Measurements from ENCODE around the gene FEZF2. TPM values are rescaled to one million over a fixed set of nuclear protein-coding genes. Genes with fewer than 3 reads are reported as not detected.

FEZF2 gene
- total and polyA plus RNA-seq, 8 donors, result not detected

DNA sequence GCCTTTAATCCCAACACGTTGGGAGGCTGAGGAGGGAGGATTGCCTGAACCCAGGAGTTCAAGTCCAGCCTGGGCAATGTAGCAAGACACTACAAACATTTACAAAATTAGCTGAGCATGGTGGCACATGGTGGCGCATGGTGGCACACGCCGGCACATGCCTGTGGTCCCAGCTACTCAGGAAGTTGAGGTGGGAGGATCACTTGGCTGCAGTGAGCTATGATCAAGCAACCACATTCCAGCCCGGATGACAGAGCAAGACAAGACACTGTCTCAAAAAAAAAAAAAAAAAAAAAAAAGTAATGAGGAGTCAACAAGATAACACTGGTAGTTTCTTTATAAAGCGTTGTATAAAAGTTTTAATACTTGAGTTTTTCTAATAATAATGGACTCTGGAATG lies 10.1 kb downstream of the FEZF2 start:
- H3K4me1 ChIP-seq, result peaks cover 0 to 6% (median 2%) of the 10 kb centered on the region in 4 donors
- H3K9me3 ChIP-seq, result no peaks in the 10 kb centered on the region
- DNase-seq, result no peak
- no peak overlapping the region for H3K27ac ChIP-seq
- H3K4me3 ChIP-seq, result no peak overlapping the region
- H3K36me3 ChIP-seq, result no peaks in the 10 kb centered on the region
- intact Hi-C loops (cut with DNase I; ENCODE audit: low total_unique reads), result no loop called here
- WGBS, 5 donors, result 85 to 87% (median 85%) methylated on average over 6 of the region's 6 CpGs
- H3K27me3 ChIP-seq, result peaks cover 1 to 68% (median 33%) of the 10 kb centered on the region in 3 donors
- TF ChIP-seq EP300 (IDR thresholded peaks at IDR 0.05) (no peak), POLR2AphosphoS5 (IDR thresholded peaks at IDR 0.05) (no peak), POLR2A (IDR thresholded peaks at IDR 0.05) (no peak)
- TF ChIP-seq, protein P1, sequence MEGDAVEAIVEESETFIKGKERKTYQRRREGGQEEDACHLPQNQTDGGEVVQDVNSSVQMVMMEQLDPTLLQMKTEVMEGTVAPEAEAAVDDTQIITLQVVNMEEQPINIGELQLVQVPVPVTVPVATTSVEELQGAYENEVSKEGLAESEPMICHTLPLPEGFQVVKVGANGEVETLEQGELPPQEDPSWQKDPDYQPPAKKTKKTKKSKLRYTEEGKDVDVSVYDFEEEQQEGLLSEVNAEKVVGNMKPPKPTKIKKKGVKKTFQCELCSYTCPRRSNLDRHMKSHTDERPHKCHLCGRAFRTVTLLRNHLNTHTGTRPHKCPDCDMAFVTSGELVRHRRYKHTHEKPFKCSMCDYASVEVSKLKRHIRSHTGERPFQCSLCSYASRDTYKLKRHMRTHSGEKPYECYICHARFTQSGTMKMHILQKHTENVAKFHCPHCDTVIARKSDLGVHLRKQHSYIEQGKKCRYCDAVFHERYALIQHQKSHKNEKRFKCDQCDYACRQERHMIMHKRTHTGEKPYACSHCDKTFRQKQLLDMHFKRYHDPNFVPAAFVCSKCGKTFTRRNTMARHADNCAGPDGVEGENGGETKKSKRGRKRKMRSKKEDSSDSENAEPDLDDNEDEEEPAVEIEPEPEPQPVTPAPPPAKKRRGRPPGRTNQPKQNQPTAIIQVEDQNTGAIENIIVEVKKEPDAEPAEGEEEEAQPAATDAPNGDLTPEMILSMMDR (IDR thresholded peaks at IDR 0.05), result no peak

DNA sequence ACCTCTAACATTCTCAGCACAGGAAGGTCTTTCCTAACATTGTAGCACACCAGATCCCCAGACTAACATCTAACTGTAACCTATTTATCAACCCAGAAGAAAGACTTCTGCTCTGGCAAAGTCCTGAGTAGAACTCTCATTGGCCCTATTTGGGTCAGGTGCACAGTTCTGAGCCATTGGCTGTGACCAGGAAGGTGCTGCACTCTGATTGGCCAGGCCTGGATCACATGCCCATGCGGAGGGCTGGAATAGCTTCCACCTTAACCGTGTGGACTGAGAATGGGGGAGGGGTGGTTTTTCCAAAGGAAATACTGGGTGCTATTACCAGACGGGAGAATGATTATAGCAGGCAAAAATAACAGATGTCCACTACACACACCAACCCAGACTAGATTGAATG lies 11.5 kb downstream of the FEZF2 start:
- WGBS, 5 donors, result 57 to 73% (median 66%) methylated on average over 3 of the region's 3 CpGs
- H3K4me3 ChIP-seq, result no peak overlapping the region
- TF ChIP-seq, protein P1 (IDR thresholded peaks at IDR 0.05), result no peak
- TF ChIP-seq POLR2A (IDR thresholded peaks at IDR 0.05), result no peak
- TF ChIP-seq EP300 (IDR thresholded peaks at IDR 0.05), result no peak
- no peak for DNase-seq
- no peaks in the 10 kb centered on the region for H3K4me1 ChIP-seq
- no peaks in the 10 kb centered on the region for H3K36me3 ChIP-seq
- H3K9me3 ChIP-seq, result no peaks in the 10 kb centered on the region
- no peak overlapping the region for H3K27ac ChIP-seq
- peaks cover 0 to 54% (median 18%) of the 10 kb centered on the region in 3 donors for H3K27me3 ChIP-seq
- intact Hi-C loops (cut with DNase I; ENCODE audit: low total_unique reads), result no loop called here

DNA sequence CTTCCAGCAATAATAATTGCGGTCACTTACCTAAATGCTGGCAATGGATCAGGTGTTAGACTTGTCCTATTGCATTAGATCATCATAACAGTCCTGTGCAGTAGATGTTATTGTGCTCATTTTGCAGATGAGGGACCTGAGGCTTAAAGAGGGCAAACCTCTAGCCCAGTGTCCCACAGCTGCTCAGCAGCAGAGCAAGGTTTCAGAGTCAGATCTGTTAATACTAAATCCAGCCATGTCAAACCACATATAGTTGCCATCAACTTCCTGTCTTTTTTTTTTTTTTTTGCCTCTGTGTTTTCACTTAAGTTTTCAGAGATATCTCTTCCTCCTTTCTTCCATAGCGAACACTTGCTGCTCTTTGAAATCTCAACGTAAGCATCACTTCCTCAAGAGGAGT lies 12.1 kb downstream of the FEZF2 start:
- Histone ChIP-seq H3K27ac (no peak overlapping the region), H3K4me3 (no peak overlapping the region), H3K36me3 (no peaks in the 10 kb centered on the region), H3K9me3 (no peaks in the 10 kb centered on the region), H3K27me3 (peaks cover 0 to 50% (median 13%) of the 10 kb centered on the region in 3 donors), H3K4me1 (no peaks in the 10 kb centered on the region)
- no peak for DNase-seq
- 87 to 91% (median 88%) methylated on average over 3 of the region's 3 CpGs for WGBS, 5 donors
- TF ChIP-seq POLR2A (IDR thresholded peaks at IDR 0.05) (no peak), EP300 (IDR thresholded peaks at IDR 0.05) (no peak), POLR2AphosphoS5 (IDR thresholded peaks at IDR 0.05) (no peak)
- TF ChIP-seq, protein P1 (IDR thresholded peaks at IDR 0.05), result no peak
- intact Hi-C loops (cut with DNase I; ENCODE audit: low total_unique reads), result no loop called here

- WGBS, 5 donors, result 76 to 92% (median 85%) methylated on average over 4 of the region's 4 CpGs
- no peak overlapping the region for H3K4me3 ChIP-seq
- H3K27ac ChIP-seq, result no peak overlapping the region
- intact Hi-C loops (cut with DNase I; ENCODE audit: low total_unique reads), result no loop called here
- TF ChIP-seq, protein P1 (IDR thresholded peaks at IDR 0.05), result no peak
- TF ChIP-seq POLR2A (IDR thresholded peaks at IDR 0.05) (no peak), POLR2AphosphoS5 (IDR thresholded peaks at IDR 0.05) (no peak), EP300 (IDR thresholded peaks at IDR 0.05) (no peak)
- DNase-seq, result no peak
- peaks cover 0 to 43% (median 0%) of the 10 kb centered on the region in 3 donors for H3K27me3 ChIP-seq
- no peaks in the 10 kb centered on the region for H3K9me3 ChIP-seq
- no peaks in the 10 kb centered on the region for H3K4me1 ChIP-seq
- no peaks in the 10 kb centered on the region for H3K36me3 ChIP-seq
These were observed 13.8 kb downstream of the FEZF2 start for GRCh38 chr3:62359531-62359930.
